Spleen (tissue), 7 donors: Measurements from ENCODE around the gene JOSD1.

Experiments
- CTCF ChIP-seq, 11 experiments: fragments of 200-600 bp in 7 of 11; fragments of 450-650 bp in 4 of 11; sonication (generic) in 4 of 11; IDR thresholded peaks in 8 of 11; conservative IDR thresholded peaks in 3 of 11; 1 replicate in 7 of 11; 2 replicates in 4 of 11; pipeline versions ENCODE4 v1.4.0 to v1.8.0; 2016 to 2021; ENCODE audit warnings: antibody characterized with exemption in 11 of 11, inconsistent platforms in 4 of 11, mild to moderate bottlenecking in 1 of 11
- POLR2AphosphoS5 ChIP-seq, 3 donors: sonication (generic); formaldehyde crosslinking; IDR thresholded peaks; one replicate each; pipeline ENCODE4 v1.5.1; 2017; ENCODE audit warnings: antibody characterized with exemption in 3 of 3
- donor health status: DM: no; HTN: no; CAD: no; lungs with moderate emphysema.
- donor health status: DM: no; HTN: no; CAD: no.
- donor health status: DM: no; HTN: no; CAD: no.

- no peak for TF ChIP-seq CTCF (IDR thresholded peaks at IDR 0.05 in 8 of 11, conservative IDR thresholded peaks at IDR 0.05 in 3 of 11)
- TF ChIP-seq POLR2AphosphoS5 (IDR thresholded peaks at IDR 0.05) = no peak
These were observed 11.9 kb upstream of the JOSD1 start for GRCh38 chr22:38712486-38713207.
